Rectal smooth muscle tissue (tissue), 1 donor: Measurements from ENCODE around the gene TMEM86A.
A peak's percentile ranks its signal among the peaks of the same experiment; 100 is the strongest.

Experiments
- H3K27ac ChIP-seq: one replicate; pipeline ENCODE4 v1.7.0; 2013; ENCODE audit warnings: low read depth, low read length, inconsistent platforms
- H3K27me3 ChIP-seq: one replicate; pipeline ENCODE4 v1.7.0; 2013; ENCODE audit warnings: low read length; ENCODE audit not compliant: control insufficient read depth, insufficient read depth
- H3K36me3 ChIP-seq: one replicate; pipeline ENCODE4 v1.7.0; 2013; ENCODE audit warnings: low read length; ENCODE audit not compliant: control insufficient read depth, insufficient read depth
- H3K4me1 ChIP-seq: one replicate; pipeline ENCODE4 v1.7.0; 2013; ENCODE audit warnings: low read length; ENCODE audit not compliant: control insufficient read depth, insufficient read depth
- H3K4me3 ChIP-seq: one replicate; pipeline ENCODE4 v1.7.0; 2013; ENCODE audit warnings: low read length
- H3K9ac ChIP-seq: one replicate; pipeline ENCODE4 v1.7.0; 2013; ENCODE audit warnings: low read length

TMEM86A gene

DNA sequence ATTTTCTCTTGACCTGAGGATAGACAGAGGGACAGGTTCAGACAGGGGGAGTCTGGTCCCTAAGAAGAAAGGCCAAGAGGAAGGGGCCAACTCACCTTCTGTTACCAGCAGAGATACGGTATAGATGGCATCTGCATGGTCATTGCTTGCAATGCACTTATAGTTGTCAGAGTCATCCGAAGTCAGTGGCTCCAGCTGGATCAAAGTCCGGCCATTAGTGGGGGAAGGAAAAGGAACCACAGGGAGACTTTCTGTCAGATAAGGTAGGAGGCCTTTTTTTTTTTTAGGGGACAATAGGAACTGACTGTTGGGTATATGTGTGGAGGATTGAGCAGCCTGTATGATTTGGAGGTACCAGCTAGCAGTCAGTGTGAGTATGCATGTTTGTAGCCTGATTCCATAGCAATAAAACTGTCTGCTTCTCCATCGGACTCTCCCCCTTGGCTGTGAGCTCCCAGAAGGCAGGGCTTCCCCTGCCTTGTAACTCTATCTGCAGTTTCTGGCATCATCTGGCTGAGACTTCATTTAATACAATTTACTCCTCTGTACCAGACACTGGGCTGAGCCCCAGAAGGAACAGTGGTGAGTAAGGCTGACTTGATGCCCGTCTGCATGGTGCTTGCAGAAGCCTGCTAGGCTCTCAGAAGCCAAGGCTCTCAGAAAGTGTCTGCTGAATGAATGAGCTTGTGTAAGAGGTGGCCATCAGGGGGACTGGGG is 21.7 kb downstream of the TMEM86A start:
- H3K27ac ChIP-seq, result no peak overlapping the region
- H3K27me3 ChIP-seq, result no peaks in the 10 kb centered on the region
- H3K4me1 ChIP-seq, result peaks cover 9% of the 10 kb centered on the region
- H3K4me3 ChIP-seq, result peak overlapping the region; percentile 80
- no peaks in the 10 kb centered on the region for H3K36me3 ChIP-seq
- no peak overlapping the region for H3K9ac ChIP-seq

DNA sequence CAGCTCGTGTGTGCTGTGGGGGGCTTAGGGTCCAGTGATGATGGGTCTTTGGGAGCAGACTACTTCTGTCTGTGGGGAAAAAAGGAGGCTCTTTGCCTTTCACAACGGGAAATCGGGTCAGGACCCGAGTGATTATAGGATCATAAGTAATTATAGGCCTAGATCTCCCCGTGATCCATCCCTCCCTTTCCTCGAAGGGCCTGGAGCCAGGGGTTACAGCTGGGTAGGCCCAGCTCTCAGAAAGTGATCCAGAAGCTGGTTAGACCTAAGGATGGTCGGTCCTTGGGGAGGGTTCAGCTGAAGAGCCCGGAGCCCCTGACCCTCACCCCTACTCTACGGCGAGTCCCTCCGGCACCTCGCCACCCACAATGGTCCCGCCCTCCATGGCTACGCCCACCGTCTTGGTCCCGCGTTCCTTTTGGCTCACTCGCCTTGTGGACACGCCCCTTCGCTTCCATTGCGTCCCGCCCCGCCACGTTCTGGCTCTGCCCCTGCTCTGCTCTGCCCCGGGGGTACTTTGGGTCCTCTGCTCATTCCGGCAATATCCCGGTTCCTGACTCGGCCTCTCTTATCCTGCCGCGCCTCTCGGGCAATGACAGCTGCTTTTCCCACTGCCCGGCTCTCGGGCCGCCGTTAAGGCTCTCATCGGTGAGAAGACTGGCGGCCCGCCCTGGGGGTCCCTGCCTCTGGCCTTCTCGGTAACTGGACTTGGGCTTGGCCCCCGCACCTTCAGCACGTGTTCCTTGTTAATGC is 22.4 kb downstream of the TMEM86A start:
- no peaks in the 10 kb centered on the region for H3K36me3 ChIP-seq
- H3K4me1 ChIP-seq, result peaks cover 9% of the 10 kb centered on the region
- no peaks in the 10 kb centered on the region for H3K27me3 ChIP-seq
- peak overlapping the region; percentile 42 for H3K9ac ChIP-seq
- no peak overlapping the region for H3K27ac ChIP-seq
- peak overlapping the region; percentile 80 for H3K4me3 ChIP-seq

DNA sequence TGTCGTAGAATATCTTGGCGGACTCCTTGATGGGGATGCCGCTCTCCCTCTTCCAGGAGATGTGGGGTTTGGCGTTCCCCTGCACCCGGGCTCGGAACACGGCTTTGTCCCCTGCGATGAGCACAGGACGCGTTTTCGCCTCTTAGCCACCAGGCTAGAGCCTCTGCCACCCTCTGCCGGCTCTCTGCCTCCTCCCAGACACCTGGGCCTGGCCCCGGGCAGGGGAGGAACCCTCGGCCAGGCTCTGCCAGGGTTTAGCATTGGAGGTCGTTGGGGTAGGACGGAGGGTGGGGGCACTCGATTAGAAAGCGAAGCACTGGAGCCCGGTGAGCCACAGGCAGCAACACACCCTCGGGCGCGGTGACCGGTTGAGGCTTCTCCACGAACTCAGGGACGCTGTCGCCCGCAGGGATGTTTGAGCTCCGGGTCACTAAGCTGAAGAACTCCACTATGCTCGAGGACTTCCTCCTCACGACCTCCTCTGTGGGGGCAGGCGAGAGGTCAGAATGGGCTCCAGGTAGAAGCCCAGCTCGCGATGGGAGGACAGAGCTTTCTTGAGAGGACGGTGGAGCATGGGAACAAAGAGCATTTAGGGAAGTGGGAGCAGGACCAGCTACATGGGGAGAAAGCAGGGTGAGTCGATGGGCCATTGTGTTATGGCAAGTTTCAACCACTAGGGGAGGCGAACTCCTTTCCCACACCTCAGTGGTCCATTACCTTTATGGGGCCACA is 23.1 kb downstream of the TMEM86A start:
- Histone ChIP-seq H3K27me3 (no peaks in the 10 kb centered on the region), H3K9ac (peak overlapping the region; percentile 19), H3K4me3 (peak overlapping the region; percentile 80), H3K27ac (no peak overlapping the region), H3K4me1 (peaks cover 9% of the 10 kb centered on the region), H3K36me3 (no peaks in the 10 kb centered on the region)

DNA sequence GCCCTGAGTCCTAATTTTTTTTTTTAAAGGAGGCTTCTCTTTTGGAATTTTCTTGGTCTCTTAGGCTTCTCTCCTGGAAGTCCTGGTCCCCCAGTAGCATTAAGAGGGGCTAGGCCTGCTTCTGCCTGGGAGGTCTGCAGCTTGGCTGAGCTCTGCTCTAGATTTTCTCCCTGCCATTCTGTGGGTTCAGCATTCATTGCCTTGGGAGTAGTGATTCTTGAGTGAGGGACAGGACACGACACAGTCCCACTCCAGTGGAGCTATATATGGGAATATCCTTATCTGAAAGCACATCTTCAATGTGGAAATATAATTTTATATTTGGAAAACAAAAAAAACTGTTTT is 23.7 kb downstream of the TMEM86A start:
- H3K4me3 ChIP-seq, result no peak overlapping the region
- H3K9ac ChIP-seq, result no peak overlapping the region
- no peaks in the 10 kb centered on the region for H3K36me3 ChIP-seq
- H3K27me3 ChIP-seq, result no peaks in the 10 kb centered on the region
- no peak overlapping the region for H3K27ac ChIP-seq
- H3K4me1 ChIP-seq, result peaks cover 9% of the 10 kb centered on the region

DNA sequence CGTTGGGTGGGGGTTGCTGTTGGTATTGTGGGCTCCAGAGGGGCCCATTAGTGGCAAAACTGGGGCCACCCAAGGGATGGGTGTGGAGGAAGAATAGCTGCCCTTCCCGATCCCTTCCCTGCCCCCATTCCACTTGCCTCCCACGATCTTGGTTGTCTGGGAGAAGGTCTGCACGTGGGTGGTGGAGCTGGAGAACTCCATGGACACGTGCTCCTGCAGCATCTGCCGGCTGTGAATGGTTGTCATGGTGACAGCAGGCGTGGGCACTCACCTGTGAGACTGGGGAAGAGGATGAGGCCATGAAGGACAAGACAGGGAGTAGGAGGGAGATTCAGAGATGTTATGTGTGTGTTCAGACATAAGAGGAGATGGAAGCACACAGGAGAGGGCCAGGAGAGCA is 25.4 kb downstream of the TMEM86A start:
- H3K36me3 ChIP-seq, result no peaks in the 10 kb centered on the region
- no peak overlapping the region for H3K4me3 ChIP-seq
- peaks cover 9% of the 10 kb centered on the region for H3K4me1 ChIP-seq
- H3K27ac ChIP-seq, result no peak overlapping the region
- no peaks in the 10 kb centered on the region for H3K27me3 ChIP-seq
- H3K9ac ChIP-seq, result no peak overlapping the region

DNA sequence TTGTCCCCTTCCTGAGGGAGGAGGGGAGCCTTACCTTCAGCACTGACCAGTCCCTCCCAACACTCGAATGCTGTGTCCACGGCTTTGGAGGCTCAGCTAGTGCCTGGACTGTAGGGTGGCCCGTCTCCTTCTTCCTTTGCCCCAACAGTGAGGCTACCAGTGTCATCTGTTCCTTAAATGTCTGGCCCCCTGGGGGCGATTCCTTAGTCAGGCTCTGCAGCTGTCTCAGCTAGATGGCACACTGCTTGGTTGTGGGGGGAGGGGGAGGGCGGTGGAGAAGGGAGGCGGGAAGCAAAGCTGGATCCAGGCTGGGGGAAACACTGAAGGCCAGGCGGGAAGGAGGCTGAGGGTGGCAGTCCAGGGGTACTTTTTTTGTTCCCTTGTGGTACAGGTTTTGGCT is 27.5 kb downstream of the TMEM86A start, which contains the start of gene IGSF22:
Gene IGSF22, minus strand, starts transcription at position 149 of the 400 bp plus-strand sequence. CDS start 1,952 bp downstream, outside the sequence.
- H3K36me3 ChIP-seq, result no peaks in the 10 kb centered on the region
- no peak within 1 kb of the TSS for H3K9ac ChIP-seq
- H3K4me3 ChIP-seq, result no peak within 1 kb of the TSS
- no peaks in the 10 kb centered on the region for H3K27me3 ChIP-seq
- peaks cover 6% of the 10 kb centered on the region for H3K4me1 ChIP-seq
- H3K27ac ChIP-seq, result no peak within 1 kb of the TSS

DNA sequence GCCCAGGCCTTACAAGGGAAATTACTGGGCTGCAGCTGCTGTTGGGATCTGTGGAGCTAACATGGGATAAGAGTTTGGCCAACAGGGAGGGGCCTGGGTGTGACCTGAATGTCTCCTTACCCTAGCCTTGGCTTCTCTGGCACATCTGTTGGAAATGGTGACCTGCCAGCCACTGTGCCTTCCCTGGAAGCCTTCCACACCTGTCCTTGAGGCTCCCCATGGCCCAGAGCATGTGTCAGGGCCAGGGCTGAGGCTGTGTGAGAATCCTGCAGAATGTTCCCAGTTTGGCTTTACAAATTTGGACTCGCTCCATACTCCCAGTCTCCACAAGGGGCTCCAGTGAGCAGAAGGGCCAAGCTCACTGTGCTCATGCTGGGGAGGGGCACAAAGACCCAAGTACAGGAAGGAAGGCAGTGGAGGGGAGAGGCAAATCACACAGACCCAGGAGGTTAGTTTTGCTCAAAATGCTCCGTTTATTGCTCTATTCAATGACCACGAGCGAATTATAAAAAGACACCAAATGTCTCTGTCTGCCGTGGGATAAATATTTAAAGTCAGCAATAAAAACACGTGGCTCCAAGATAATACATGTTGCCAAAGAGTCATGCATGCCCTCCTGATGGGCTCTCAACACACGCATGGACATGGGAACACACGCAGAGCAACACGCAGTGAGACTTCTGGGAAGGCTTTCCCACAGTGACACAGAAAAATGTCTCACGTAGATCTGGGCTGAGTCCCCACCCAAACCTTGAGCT is 29.1 kb downstream of the TMEM86A start:
- H3K27me3 ChIP-seq, result no peaks in the 10 kb centered on the region
- H3K36me3 ChIP-seq, result no peaks in the 10 kb centered on the region
- no peak overlapping the region for H3K27ac ChIP-seq
- H3K4me3 ChIP-seq, result no peak overlapping the region
- no peak overlapping the region for H3K9ac ChIP-seq
- no peaks in the 10 kb centered on the region for H3K4me1 ChIP-seq

DNA sequence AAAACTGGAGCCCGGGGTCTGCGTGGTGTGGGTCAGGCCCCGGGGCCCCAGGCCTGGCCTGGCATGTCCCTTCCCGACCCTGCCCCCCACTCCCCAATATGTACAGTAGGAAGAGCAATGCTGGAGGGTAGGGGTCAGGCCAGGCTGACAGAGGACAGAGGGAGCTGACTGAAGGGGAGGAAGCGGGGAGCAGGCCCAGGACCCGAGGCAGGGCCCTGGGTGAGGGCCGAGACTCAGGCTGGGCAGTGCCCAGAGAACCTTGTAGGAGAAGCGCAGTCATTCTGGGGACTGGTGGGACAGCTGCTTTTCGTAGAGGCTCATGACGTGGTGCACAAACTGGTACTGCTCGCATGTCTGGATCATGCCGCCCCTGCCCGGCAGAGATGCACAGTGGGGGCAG is 30.1 kb downstream of the TMEM86A start:
- H3K36me3 ChIP-seq, result no peaks in the 10 kb centered on the region
- H3K9ac ChIP-seq, result no peak overlapping the region
- H3K27ac ChIP-seq, result no peak overlapping the region
- H3K27me3 ChIP-seq, result no peaks in the 10 kb centered on the region
- H3K4me1 ChIP-seq, result no peaks in the 10 kb centered on the region
- H3K4me3 ChIP-seq, result no peak overlapping the region

DNA sequence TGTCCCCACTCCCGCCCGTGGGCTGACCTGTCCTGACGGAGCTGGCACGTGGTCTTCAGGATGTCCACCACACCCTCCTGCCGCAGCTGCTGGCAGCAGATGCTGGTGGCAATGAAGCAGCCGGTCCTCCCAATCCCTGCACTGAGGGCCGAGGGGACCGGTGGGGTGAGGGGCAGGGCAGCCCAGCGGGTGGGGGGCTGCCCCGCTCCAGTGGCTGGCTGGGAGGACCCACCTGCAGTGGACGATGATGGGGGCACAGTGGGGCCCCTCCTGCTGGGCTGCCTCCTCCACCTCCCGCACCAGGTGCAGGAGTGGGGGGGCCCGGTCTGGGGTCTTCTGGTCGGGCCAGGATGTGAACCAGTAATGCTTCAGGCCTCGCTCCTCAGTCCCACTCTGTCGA is 30.8 kb downstream of the TMEM86A start:
- Histone ChIP-seq H3K27ac (no peak overlapping the region), H3K36me3 (no peaks in the 10 kb centered on the region), H3K4me1 (no peaks in the 10 kb centered on the region), H3K9ac (no peak overlapping the region), H3K4me3 (no peak overlapping the region), H3K27me3 (no peaks in the 10 kb centered on the region)

DNA sequence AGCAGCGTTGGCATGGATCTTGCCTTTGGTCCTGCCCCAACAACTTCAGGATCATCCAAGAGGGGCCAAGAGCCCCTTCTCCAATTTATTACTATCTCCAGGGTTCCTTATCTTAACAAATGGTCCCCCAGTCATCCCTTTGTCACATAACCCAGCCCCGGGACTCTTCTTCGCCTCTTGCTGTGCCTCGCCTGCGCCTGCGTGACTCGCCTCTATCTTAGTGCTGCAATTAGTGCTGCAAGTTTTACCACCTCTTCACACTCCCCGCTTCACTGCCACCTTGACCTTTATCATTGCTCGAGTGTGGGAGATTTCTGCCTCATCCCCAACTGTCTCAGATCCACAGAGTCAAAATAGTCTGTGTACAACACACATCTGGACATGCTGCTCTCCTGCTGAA is 31.4 kb downstream of the TMEM86A start:
- H3K9ac ChIP-seq, result no peak overlapping the region
- H3K27me3 ChIP-seq, result no peaks in the 10 kb centered on the region
- H3K4me1 ChIP-seq, result no peaks in the 10 kb centered on the region
- no peaks in the 10 kb centered on the region for H3K36me3 ChIP-seq
- no peak overlapping the region for H3K4me3 ChIP-seq
- no peak overlapping the region for H3K27ac ChIP-seq

DNA sequence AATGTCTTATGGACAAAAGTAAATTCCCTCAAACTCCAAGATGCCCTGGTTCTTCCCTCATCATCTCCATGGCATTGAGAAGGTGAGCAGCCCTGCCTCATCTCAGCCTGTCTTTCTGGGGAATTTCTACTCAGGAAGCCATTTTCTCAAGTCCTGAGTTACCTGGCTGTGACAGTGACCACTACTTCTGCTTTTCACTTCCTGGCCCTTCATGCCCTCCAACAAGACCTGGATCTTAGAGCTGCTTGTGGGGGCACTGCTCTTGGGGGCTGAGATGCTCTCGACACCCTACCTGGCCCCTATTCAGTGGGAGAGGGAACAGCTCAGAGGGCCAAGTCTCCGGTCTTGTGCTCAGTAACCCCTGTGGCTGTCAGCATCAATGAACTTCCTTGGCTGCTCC is 32.9 kb downstream of the TMEM86A start:
- Histone ChIP-seq H3K36me3 (no peaks in the 10 kb centered on the region), H3K27me3 (no peaks in the 10 kb centered on the region), H3K4me3 (no peak overlapping the region), H3K27ac (no peak overlapping the region), H3K4me1 (no peaks in the 10 kb centered on the region), H3K9ac (no peak overlapping the region)
